NT2/D1 (cell line): ENCODE measurements around the gene PRSS2.

Experiments used
- SUZ12 ChIP-seq: IDR thresholded peaks from 2 replicates; pipeline ENCODE4 v1.6.1; 2011; ENCODE audit not compliant: insufficient read length, insufficient read depth; ENCODE audit errors: extremely low read depth
- YY1 ChIP-seq: IDR thresholded peaks from 2 replicates; pipeline ENCODE4 v1.6.1; 2011; ENCODE audit not compliant: insufficient read length, insufficient read depth

- TF ChIP-seq YY1 (no peak), SUZ12 (no peak)
These were observed 40.5 kb downstream of the PRSS2 start for GRCh38 chr7:142811154-142811737.
